Measurements from ENCODE around the gene SOX30. TPM values are rescaled to one million over a fixed set of nuclear protein-coding genes. Genes with fewer than 3 reads are reported as not detected.

Gene SOX30
- polyA plus RNA-seq, 2 of the 4 experiments (the other 2 are of a cell fraction): 0.08 to 0.10 TPM

DNA sequence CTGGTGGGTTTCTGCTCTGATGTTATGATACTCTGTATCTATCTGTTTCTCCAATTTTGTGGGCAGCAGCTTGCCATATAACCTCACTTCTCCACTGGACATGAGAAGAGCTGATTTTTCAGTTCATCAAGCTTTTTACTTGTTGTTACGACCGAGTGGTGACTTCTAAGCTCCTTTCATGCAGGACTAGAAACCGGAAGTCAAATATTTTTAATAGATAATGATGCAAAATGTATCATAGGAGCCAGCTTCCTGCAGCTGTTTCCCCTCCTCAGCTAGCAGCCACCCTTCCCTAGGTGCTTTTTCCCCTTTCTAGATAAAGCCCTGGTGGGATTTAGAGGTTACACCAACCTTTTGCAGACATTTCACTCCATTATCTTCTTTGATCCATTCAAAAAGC is 59.6 kb downstream of the SOX30 start:
- ATAC-seq (no peak), DNase-seq (ENCODE audit: low read depth in 1 of 2, low spot score in 1 of 2) (no peak), FAIRE-seq (no peak)
- no peak overlapping the region for H3K4me3 ChIP-seq
- CTCF ChIA-PET: interaction anchor here (1.2 kb wide), 1 partner anchor 42 kb away, joined by 3 read pairs; no protein-coding TSS in a partner anchor
- H3K9me3 ChIP-seq: no peaks in the 10 kb centered on the region
- H3K4me1 ChIP-seq: no peaks in the 10 kb centered on the region
- TF ChIP-seq USF2 (IDR thresholded peaks at IDR 0.05) (no peak), KDM1A (IDR thresholded peaks at IDR 0.05; ENCODE audit: low read depth) (no peak), ZFP36 (IDR thresholded peaks at IDR 0.05; ENCODE audit: borderline replicate concordance, partially characterized antibody) (no peak), RCOR1 (IDR thresholded peaks at IDR 0.05; ENCODE audit: low read depth, low read length) (no peak), FOSL2 (IDR thresholded peaks at IDR 0.05) (no peak), FOSL2 (CRISPR knock-in tag; IDR thresholded peaks at IDR 0.05) (no peak), MAFK (IDR thresholded peaks at IDR 0.05; ENCODE audit: partially characterized antibody) (no peak), TP53 (CRISPR knock-in tag; IDR thresholded peaks at IDR 0.05) (no peak), ELK1 (IDR thresholded peaks at IDR 0.05; ENCODE audit: low read depth, low read length) (no peak), FOSB (CRISPR knock-in tag; IDR thresholded peaks at IDR 0.05) (no peak), JUN (IDR thresholded peaks at IDR 0.05) (no peak), NR3C1 (IDR thresholded peaks at IDR 0.05) (no peak), EHF (CRISPR knock-in tag; IDR thresholded peaks at IDR 0.05) (no peak), CBX2 (IDR thresholded peaks at IDR 0.05; ENCODE audit: borderline replicate concordance, low read depth) (no peak), RNF2 (IDR thresholded peaks at IDR 0.05; ENCODE audit: borderline replicate concordance, low read depth) (no peak), CEBPB (IDR thresholded peaks at IDR 0.05) (no peak), RARB (CRISPR knock-in tag; IDR thresholded peaks at IDR 0.05) (no peak)
- TF ChIP-seq, protein P1, sequence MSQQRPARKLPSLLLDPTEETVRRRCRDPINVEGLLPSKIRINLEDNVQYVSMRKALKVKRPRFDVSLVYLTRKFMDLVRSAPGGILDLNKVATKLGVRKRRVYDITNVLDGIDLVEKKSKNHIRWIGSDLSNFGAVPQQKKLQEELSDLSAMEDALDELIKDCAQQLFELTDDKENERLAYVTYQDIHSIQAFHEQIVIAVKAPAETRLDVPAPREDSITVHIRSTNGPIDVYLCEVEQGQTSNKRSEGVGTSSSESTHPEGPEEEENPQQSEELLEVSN (IDR thresholded peaks at IDR 0.05; ENCODE audit: borderline replicate concordance, low read depth): no peak
- no peak overlapping the region for H3K27ac ChIP-seq
- POLR2A ChIA-PET: no interaction called here
- 39% methylated on average over 3 of the region's 3 CpGs for WGBS (ENCODE audit: missing lambda C conversion rate)
- H3K4me2 ChIP-seq: no peak overlapping the region

- Histone ChIP-seq H3K4me2 (no peak overlapping the region), H3K9me3 (no peaks in the 10 kb centered on the region), H3K4me3 (no peak overlapping the region), H3K27ac (no peak overlapping the region), H3K4me1 (no peaks in the 10 kb centered on the region)
- TF ChIP-seq HEYL (CRISPR knock-in tag; IDR thresholded peaks at IDR 0.05): no peak
- no peak for TF ChIP-seq JUN (IDR thresholded peaks at IDR 0.05)
- no peak for TF ChIP-seq REST (IDR thresholded peaks at IDR 0.05)
- POLR2A ChIA-PET: no interaction called here
- FAIRE-seq (no peak), DNase-seq (ENCODE audit: low read depth in 1 of 2, low spot score in 1 of 2) (no peak), ATAC-seq (no peak)
- CTCF ChIA-PET: no interaction called here
Measured at GRCh38 chr5:157590478-157590877, 61.8 kb downstream of the SOX30 start.

Data from A549 (cell line).